ENCODE measurements around the gene PALD1. TPM values are rescaled to one million over a fixed set of nuclear protein-coding genes. Genes with fewer than 3 reads are reported as not detected.

The PALD1 gene
- total RNA-seq, 1 donor from 2014 or later, result 9.6 TPM

- no peak within 1 kb of the TSS for H3K27ac ChIP-seq
- H4K20me1 ChIP-seq (ENCODE audit: low read depth), result no peaks in the 10 kb centered on the region
- no peak within 1 kb of the TSS for H3K9ac ChIP-seq
- no peaks in the 10 kb centered on the region for H3F3A ChIP-seq (ENCODE audit: low read depth)
- H3K36me3 ChIP-seq, result no peaks in the 10 kb centered on the region
- DNase-seq (ENCODE audit: low spot score), result no peak
- H3K79me2 ChIP-seq (ENCODE audit: low read depth), result no peaks in the 10 kb centered on the region
- H3K4me3 ChIP-seq, result no peak within 1 kb of the TSS
- H3K27me3 ChIP-seq, result no peaks in the 10 kb centered on the region
- no peaks in the 10 kb centered on the region for H3K36me3 Mint-ChIP-seq
- H3K4me2 ChIP-seq, result no peak within 1 kb of the TSS
- H3K4me1 ChIP-seq, result no peaks in the 10 kb centered on the region
- H3K4me3 Mint-ChIP-seq, result no peak within 1 kb of the TSS
- H2AFZ ChIP-seq (replicated peaks), result no peak within 1 kb of the TSS
- no peaks in the 10 kb centered on the region for H3K9me3 Mint-ChIP-seq
- H3K4me1 Mint-ChIP-seq, result peaks cover 2% of the 10 kb centered on the region
- TF ChIP-seq CTCF (IDR thresholded peaks at IDR 0.05) (no peak), EZH2 (IDR thresholded peaks at IDR 0.05) (no peak), EZH2phosphoT487 (IDR thresholded peaks at IDR 0.05) (no peak)
- no peak within 1 kb of the TSS for H3K27ac Mint-ChIP-seq
- no peaks in the 10 kb centered on the region for H3K9me3 ChIP-seq (ENCODE audit: low read depth)
- H3K27me3 Mint-ChIP-seq (ENCODE audit: insufficient read depth, low read depth), result peaks cover 2% of the 10 kb centered on the region
Observed at GRCh38 chr10:70602665-70603448, 124.3 kb downstream of the PALD1 start, which contains the start of gene PRF1. Gene PRF1, minus strand, starts transcription at chr10:70602741. Its CDS starts 1,839 bp downstream, at chr10:70600902.

GRCh38 chr10:70603449-70603801, 124.9 kb downstream of the PALD1 start:
- no peaks in the 10 kb centered on the region for H3K27me3 ChIP-seq

GRCh38 chr10:70604106-70604505, 125.5 kb downstream of the PALD1 start:
- Histone ChIP-seq H3K9ac (no peak overlapping the region), H3K9me3 (ENCODE audit: low read depth) (no peaks in the 10 kb centered on the region), H3K79me2 (ENCODE audit: low read depth) (no peaks in the 10 kb centered on the region), H3K36me3 (no peaks in the 10 kb centered on the region), H3K27me3 (no peaks in the 10 kb centered on the region), H3K27ac (no peak overlapping the region), H4K20me1 (ENCODE audit: low read depth) (no peaks in the 10 kb centered on the region), H3K4me2 (no peak overlapping the region), H3K4me3 (no peak overlapping the region), H2AFZ (replicated peaks) (no peak overlapping the region), H3F3A (ENCODE audit: low read depth) (no peaks in the 10 kb centered on the region), H3K4me1 (no peaks in the 10 kb centered on the region)
- Mint-ChIP-seq H3K27ac (no peak overlapping the region), H3K27me3 (ENCODE audit: insufficient read depth, low read depth) (peaks cover 2% of the 10 kb centered on the region), H3K9me3 (no peaks in the 10 kb centered on the region), H3K4me1 (peaks cover 2% of the 10 kb centered on the region), H3K4me3 (no peak overlapping the region), H3K36me3 (no peaks in the 10 kb centered on the region)
- DNase-seq (ENCODE audit: low spot score), result no peak
- TF ChIP-seq CTCF (IDR thresholded peaks at IDR 0.05) (no peak), EZH2phosphoT487 (IDR thresholded peaks at IDR 0.05) (no peak), EZH2 (IDR thresholded peaks at IDR 0.05) (no peak)

More at GRCh38 chr10:70603449-70603801, 124.9 kb downstream of the PALD1 start:
- Histone ChIP-seq H4K20me1 (ENCODE audit: low read depth) (no peaks in the 10 kb centered on the region), H3F3A (ENCODE audit: low read depth) (no peaks in the 10 kb centered on the region), H2AFZ (replicated peaks) (no peak overlapping the region), H3K79me2 (ENCODE audit: low read depth) (no peaks in the 10 kb centered on the region), H3K4me3 (no peak overlapping the region), H3K9me3 (ENCODE audit: low read depth) (no peaks in the 10 kb centered on the region), H3K4me1 (no peaks in the 10 kb centered on the region), H3K9ac (no peak overlapping the region), H3K36me3 (no peaks in the 10 kb centered on the region), H3K4me2 (no peak overlapping the region), H3K27ac (no peak overlapping the region)
- no peak for DNase-seq (ENCODE audit: low spot score)
- H3K27me3 Mint-ChIP-seq (ENCODE audit: insufficient read depth, low read depth), result peaks cover 2% of the 10 kb centered on the region
- no peaks in the 10 kb centered on the region for H3K9me3 Mint-ChIP-seq
- no peak overlapping the region for H3K4me3 Mint-ChIP-seq
- peaks cover 2% of the 10 kb centered on the region for H3K4me1 Mint-ChIP-seq
- H3K36me3 Mint-ChIP-seq, result no peaks in the 10 kb centered on the region
- TF ChIP-seq EZH2 (IDR thresholded peaks at IDR 0.05), result no peak
- no peak for TF ChIP-seq EZH2phosphoT487 (IDR thresholded peaks at IDR 0.05)
- TF ChIP-seq CTCF (IDR thresholded peaks at IDR 0.05), result no peak
- no peak overlapping the region for H3K27ac Mint-ChIP-seq

Measured in neural progenitor cell (in vitro differentiated cells).